ENCODE results near the gene FAM110D.

FAM110D gene

DNA sequence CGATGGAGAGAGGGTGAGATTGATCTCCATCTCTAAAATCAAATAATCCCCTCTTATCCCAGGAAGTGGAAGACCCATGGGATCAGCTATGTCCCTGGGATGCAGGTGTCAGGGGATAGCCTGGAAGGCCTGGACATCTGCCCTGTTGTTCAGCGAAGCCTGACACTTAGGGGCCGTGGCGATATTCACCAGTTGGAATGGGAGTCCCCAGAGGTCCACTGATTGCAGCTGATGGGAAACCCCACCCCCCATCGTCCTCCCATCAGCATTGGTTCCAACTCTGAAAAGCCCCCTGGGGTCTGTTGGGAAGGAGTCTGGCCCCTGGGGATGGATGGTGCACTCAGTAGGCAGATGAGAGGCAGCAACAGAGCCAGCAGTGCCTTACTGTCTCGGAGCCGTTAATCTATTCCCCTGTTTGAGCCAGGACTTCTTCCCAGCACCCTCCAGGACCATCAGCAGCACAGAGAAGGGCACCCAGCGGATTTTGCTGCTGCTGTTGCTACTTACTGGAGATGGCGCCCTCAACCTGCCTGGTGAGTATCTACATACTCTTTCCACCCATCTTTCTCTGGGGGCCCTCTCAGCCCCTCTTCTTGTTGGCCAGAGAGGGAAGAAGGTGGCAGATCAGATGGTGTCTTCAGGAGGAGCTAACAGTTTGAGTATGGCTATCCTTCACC lies 44.9 kb downstream of the FAM110D start:
- DNase-seq (ENCODE audit: low read depth), result no peak
- TF ChIP-seq, protein P1, sequence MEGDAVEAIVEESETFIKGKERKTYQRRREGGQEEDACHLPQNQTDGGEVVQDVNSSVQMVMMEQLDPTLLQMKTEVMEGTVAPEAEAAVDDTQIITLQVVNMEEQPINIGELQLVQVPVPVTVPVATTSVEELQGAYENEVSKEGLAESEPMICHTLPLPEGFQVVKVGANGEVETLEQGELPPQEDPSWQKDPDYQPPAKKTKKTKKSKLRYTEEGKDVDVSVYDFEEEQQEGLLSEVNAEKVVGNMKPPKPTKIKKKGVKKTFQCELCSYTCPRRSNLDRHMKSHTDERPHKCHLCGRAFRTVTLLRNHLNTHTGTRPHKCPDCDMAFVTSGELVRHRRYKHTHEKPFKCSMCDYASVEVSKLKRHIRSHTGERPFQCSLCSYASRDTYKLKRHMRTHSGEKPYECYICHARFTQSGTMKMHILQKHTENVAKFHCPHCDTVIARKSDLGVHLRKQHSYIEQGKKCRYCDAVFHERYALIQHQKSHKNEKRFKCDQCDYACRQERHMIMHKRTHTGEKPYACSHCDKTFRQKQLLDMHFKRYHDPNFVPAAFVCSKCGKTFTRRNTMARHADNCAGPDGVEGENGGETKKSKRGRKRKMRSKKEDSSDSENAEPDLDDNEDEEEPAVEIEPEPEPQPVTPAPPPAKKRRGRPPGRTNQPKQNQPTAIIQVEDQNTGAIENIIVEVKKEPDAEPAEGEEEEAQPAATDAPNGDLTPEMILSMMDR (IDR thresholded peaks at IDR 0.05; ENCODE audit: low read depth, low read length, missing control alignments), result peak; percentile 24
- H3K4me3 ChIP-seq (ENCODE audit: low read depth, low read length), result no peak overlapping the region

- no peak overlapping the region for H3K4me3 ChIP-seq (ENCODE audit: low read depth, low read length)
- TF ChIP-seq, protein P1 (IDR thresholded peaks at IDR 0.05; ENCODE audit: low read depth, low read length, missing control alignments), result no peak
- DNase-seq (ENCODE audit: low read depth), result no peak
These were observed 51.4 kb downstream of the FAM110D start for GRCh38 chr1:26210147-26210870.

GRCh38 chr1:26212726-26213125 lies 53.8 kb downstream of the FAM110D start:
- DNase-seq (ENCODE audit: low read depth), result no peak
- TF ChIP-seq, protein P1 (IDR thresholded peaks at IDR 0.05; ENCODE audit: low read depth, low read length, missing control alignments), result no peak
- no peak overlapping the region for H3K4me3 ChIP-seq (ENCODE audit: low read depth, low read length)

- H3K4me3 ChIP-seq (ENCODE audit: low read depth, low read length), result no peak overlapping the region
- TF ChIP-seq, protein P1 (IDR thresholded peaks at IDR 0.05; ENCODE audit: low read depth, low read length, missing control alignments), result no peak
- no peak for DNase-seq (ENCODE audit: low read depth)
These were observed 54.5 kb downstream of the FAM110D start for GRCh38 chr1:26213335-26213905.
